Activated T-cell treated with anti-CD3 and anti-CD28 coated beads, Interleukin-2, amount 50 U/mL, for 72 hours (primary cell): ENCODE results near the gene DNAJC5. TPM values are rescaled to one million over a fixed set of nuclear protein-coding genes. Genes with fewer than 3 reads are reported as not detected.
"Not testable (repeated sequence)": the region's sequence is repeated elsewhere in the genome, so short reads cannot be mapped to it uniquely, and the experiment has no call there.

Experiments
- ATAC-seq, 2 donors: fragments of 150-1000 bp; cut with Tn5 transposase; replicated peaks in 1 of 2; 2 replicates each; pipeline ENCODE4 v1.10.0; 2021; ENCODE audit warnings: moderate library complexity in 2 of 2, mild to moderate bottlenecking in 1 of 2
- DNase-seq, 2 donors: peaks; one replicate each; pipeline ENCODE4 v3.0.0; 2021 to 2022; ENCODE audit warnings: mixed read lengths in 1 of 2
- H3K27ac Mint-ChIP-seq: one replicate; pipeline ENCODE4 v1.8.0; 2022; ENCODE audit warnings: mild to moderate bottlenecking, moderate library complexity, mixed read lengths
- H3K27me3 Mint-ChIP-seq: one replicate; pipeline ENCODE4 v1.8.0; 2022; ENCODE audit warnings: low read depth, mixed read lengths
- H3K36me3 Mint-ChIP-seq, 2 donors: one replicate each; pipeline ENCODE4 v1.8.0; 2022; ENCODE audit warnings: mixed read lengths in 2 of 2, mild to moderate bottlenecking in 1 of 2; ENCODE audit not compliant: insufficient read depth in 2 of 2
- H3K4me1 Mint-ChIP-seq: one replicate; pipeline ENCODE4 v1.8.0; 2022; ENCODE audit warnings: low read depth, mixed read lengths
- H3K4me3 Mint-ChIP-seq, 2 donors: one replicate each; pipeline ENCODE4 v1.8.0; 2022; ENCODE audit warnings: mild to moderate bottlenecking in 2 of 2, mixed read lengths in 2 of 2, moderate library complexity in 2 of 2
- H3K9me3 Mint-ChIP-seq, 2 donors: one replicate each; pipeline ENCODE4 v1.8.0; 2022; ENCODE audit warnings: mixed read lengths in 2 of 2
- total RNA-seq, 2 donors: library from RNA; stranded (reverse); gene quantifications; one replicate each; pipeline ENCODE4 v1.2.3, GENCODE V29; 2022

The DNAJC5 gene
- total RNA-seq, 2 donors from 2014 or later = 37.6 to 40.5 TPM

DNA sequence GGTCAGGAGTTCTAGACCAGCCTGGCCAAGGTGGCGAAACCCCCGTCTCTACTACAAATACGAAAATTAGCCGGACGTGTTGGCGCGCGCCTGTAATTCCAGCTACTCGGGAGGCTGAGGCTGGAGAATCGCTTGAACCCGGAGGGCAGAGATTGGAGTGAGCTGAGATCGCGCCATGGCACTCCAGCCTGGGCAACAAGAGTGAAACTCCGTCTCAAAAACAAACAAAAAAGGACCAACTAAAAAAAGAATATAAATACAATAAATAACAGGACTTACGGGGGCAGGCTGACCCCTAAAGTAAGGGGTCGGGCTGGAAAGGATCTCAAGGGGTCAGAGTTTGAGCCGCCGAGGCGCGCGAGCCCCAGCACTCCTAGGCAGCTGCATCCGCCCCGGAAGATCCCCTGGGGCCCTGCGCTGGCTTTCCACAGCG is 30.4 kb upstream of the DNAJC5 start:
- Mint-ChIP-seq H3K27me3 (no peaks in the 10 kb centered on the region), H3K4me1 (peaks cover 40% of the 10 kb centered on the region), H3K4me3 (peak overlapping the region; percentile 84 to 99), H3K9me3 (no peaks in the 10 kb centered on the region), H3K27ac (peak overlapping the region; percentile 64), H3K36me3 (peaks cover 5 to 10% of the 10 kb centered on the region in 2 donors)
- DNase-seq (no peak), ATAC-seq (peak; percentile 0 to 4)

GRCh38 chr20:63864978-63865640 is 29.8 kb upstream of the DNAJC5 start, which contains the start of gene TPD52L2:
Gene TPD52L2 (plus strand): TSS chr20:63865270. CDS start chr20:63865366, 96 bp downstream.
- peak; percentile 97 to 98 for DNase-seq
- peak within 1 kb of the TSS; percentile 84 to 99 for H3K4me3 Mint-ChIP-seq
- peaks cover 5 to 10% of the 10 kb centered on the region in 2 donors for H3K36me3 Mint-ChIP-seq
- H3K27me3 Mint-ChIP-seq = no peaks in the 10 kb centered on the region
- ATAC-seq = peak; percentile 87 to 88
- no peaks in the 10 kb centered on the region for H3K9me3 Mint-ChIP-seq
- peak within 1 kb of the TSS; percentile 85 for H3K27ac Mint-ChIP-seq
- H3K4me1 Mint-ChIP-seq = peaks cover 40% of the 10 kb centered on the region

- not testable (repeated sequence) for ATAC-seq, DNase-seq, H3K27me3 Mint-ChIP-seq, H3K27ac Mint-ChIP-seq, H3K9me3 Mint-ChIP-seq
- Mint-ChIP-seq H3K36me3 (peaks cover 5 to 15% of the 10 kb centered on the region in 2 donors), H3K4me1 (peaks cover 33% of the 10 kb centered on the region), H3K4me3 (peak overlapping the region; percentile 25 to 99)
These were observed 27.9 kb upstream of the DNAJC5 start for GRCh38 chr20:63867042-63867441.

- no peak overlapping the region for H3K4me3 Mint-ChIP-seq
- peak overlapping the region; percentile 56 for H3K27ac Mint-ChIP-seq
- no peak for ATAC-seq
- H3K27me3 Mint-ChIP-seq = no peaks in the 10 kb centered on the region
- no peaks in the 10 kb centered on the region for H3K9me3 Mint-ChIP-seq
- peaks cover 7 to 18% of the 10 kb centered on the region in 2 donors for H3K36me3 Mint-ChIP-seq
- H3K4me1 Mint-ChIP-seq = peaks cover 36% of the 10 kb centered on the region
- no peak for DNase-seq
These were observed 26.7 kb upstream of the DNAJC5 start for GRCh38 chr20:63868264-63868663.

- H3K9me3 Mint-ChIP-seq = no peaks in the 10 kb centered on the region
- peak overlapping the region in 1 of 2 donors; percentile 56 for H3K4me3 Mint-ChIP-seq
- peaks cover 12 to 30% of the 10 kb centered on the region in 2 donors for H3K36me3 Mint-ChIP-seq
- ATAC-seq (peak; percentile 97 to 99), DNase-seq (peak; percentile 56 to 58)
- peaks cover 20% of the 10 kb centered on the region for H3K4me1 Mint-ChIP-seq
- H3K27me3 Mint-ChIP-seq = no peaks in the 10 kb centered on the region
- peak overlapping the region; percentile 85 for H3K27ac Mint-ChIP-seq
These were observed 21.4 kb upstream of the DNAJC5 start for GRCh38 chr20:63873477-63873971.

- not testable (repeated sequence) for H3K9me3 Mint-ChIP-seq, ATAC-seq, DNase-seq, H3K4me3 Mint-ChIP-seq, H3K27me3 Mint-ChIP-seq, H3K27ac Mint-ChIP-seq
- H3K4me1 Mint-ChIP-seq = peaks cover 20% of the 10 kb centered on the region
- H3K36me3 Mint-ChIP-seq = peaks cover 12 to 28% of the 10 kb centered on the region in 2 donors
These were observed 20.7 kb upstream of the DNAJC5 start for GRCh38 chr20:63874241-63874640.

DNA sequence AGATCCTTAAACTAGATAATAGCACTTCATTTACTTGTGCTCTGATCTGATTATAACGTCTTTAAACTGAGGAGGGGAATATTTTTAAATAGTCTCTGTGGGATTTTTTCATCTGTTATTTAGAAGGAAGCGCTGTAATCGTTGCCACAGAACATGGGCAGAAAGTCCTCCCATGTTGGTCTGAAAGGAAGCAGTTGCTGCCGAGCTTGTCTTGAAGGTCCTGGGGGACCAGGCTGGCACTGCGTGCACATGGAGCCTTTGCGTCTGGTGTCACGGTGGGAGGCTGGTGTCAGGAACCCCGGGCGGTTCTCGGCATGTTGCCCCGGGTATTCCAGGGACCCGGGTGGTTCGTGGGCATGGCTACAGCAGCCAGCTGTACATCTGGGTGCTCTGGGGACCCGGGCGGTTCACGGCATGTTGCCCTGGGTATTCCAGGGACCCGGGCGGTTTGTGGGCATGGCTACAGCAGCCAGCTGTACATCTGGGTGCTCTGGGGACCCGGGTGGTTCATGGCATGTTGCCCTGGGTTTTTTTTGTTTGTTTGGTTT is 18.4 kb upstream of the DNAJC5 start:
- no peaks in the 10 kb centered on the region for H3K9me3 Mint-ChIP-seq
- peaks cover 20% of the 10 kb centered on the region for H3K4me1 Mint-ChIP-seq
- DNase-seq = no peak
- peaks cover 12 to 30% of the 10 kb centered on the region in 2 donors for H3K36me3 Mint-ChIP-seq
- no peak overlapping the region for H3K27ac Mint-ChIP-seq
- H3K27me3 Mint-ChIP-seq = no peaks in the 10 kb centered on the region
- no peak for ATAC-seq
- H3K4me3 Mint-ChIP-seq = no peak overlapping the region

DNA sequence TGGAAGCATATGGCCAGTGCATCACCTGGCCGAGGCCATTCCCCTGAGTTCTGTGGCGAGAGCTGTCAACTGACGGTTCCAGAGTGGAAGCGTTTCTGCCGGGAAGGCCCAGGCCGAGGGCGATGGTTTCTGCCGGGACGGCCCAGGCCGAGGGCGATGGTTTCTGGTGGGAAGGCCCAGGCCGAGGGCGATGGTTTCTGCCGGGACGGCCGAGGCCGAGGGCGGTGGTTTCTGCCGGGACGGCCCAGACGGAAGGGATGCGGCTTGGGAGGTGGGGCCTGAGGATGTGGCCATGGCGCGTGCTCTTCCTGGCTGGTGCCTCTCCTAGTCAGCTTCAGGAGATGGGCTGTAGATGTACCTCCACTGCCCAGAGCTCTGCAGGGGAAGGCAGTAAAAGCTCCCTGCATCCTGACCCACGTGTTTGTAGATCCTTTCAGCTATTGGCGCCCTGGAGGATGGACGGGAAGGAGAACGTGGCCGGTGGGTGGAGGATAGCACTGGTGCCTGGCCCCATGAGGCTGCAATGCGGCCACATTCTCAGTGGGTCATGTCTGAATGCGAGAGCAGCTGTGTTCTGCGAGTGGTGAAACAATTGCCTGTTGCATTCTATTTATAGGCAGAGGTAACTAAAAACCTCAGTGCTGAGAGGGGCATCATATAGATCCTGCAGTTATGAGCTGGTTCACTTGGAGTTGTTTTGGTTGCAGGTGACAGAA is 17.0 kb upstream of the DNAJC5 start:
- Mint-ChIP-seq H3K4me3 (no peak overlapping the region), H3K9me3 (no peaks in the 10 kb centered on the region), H3K4me1 (peaks cover 17% of the 10 kb centered on the region), H3K27ac (peak overlapping the region; percentile 54), H3K27me3 (no peaks in the 10 kb centered on the region), H3K36me3 (peaks cover 13 to 23% of the 10 kb centered on the region in 2 donors)
- DNase-seq (no peak), ATAC-seq (no peak)

- peaks cover 8 to 18% of the 10 kb centered on the region in 2 donors for H3K36me3 Mint-ChIP-seq
- no peaks in the 10 kb centered on the region for H3K9me3 Mint-ChIP-seq
- ATAC-seq (no peak), DNase-seq (no peak)
- no peak overlapping the region for H3K4me3 Mint-ChIP-seq
- H3K4me1 Mint-ChIP-seq = peaks cover 6% of the 10 kb centered on the region
- H3K27ac Mint-ChIP-seq = no peak overlapping the region
- no peaks in the 10 kb centered on the region for H3K27me3 Mint-ChIP-seq
These were observed 15.8 kb upstream of the DNAJC5 start for GRCh38 chr20:63878899-63879663.

GRCh38 chr20:63880901-63881300 is 14.0 kb upstream of the DNAJC5 start:
- not testable (repeated sequence) for H3K27me3 Mint-ChIP-seq, ATAC-seq, H3K9me3 Mint-ChIP-seq, H3K4me3 Mint-ChIP-seq, DNase-seq, H3K27ac Mint-ChIP-seq
- peaks cover 15% of the 10 kb centered on the region for H3K4me1 Mint-ChIP-seq
- H3K36me3 Mint-ChIP-seq = peaks cover 7 to 13% of the 10 kb centered on the region in 2 donors

GRCh38 chr20:63881451-63882226 is 13.3 kb upstream of the DNAJC5 start:
- no peak overlapping the region for H3K27ac Mint-ChIP-seq
- H3K9me3 Mint-ChIP-seq = no peaks in the 10 kb centered on the region
- peaks cover 5 to 10% of the 10 kb centered on the region in 2 donors for H3K36me3 Mint-ChIP-seq
- no peak for DNase-seq
- H3K4me3 Mint-ChIP-seq = no peak overlapping the region
- H3K27me3 Mint-ChIP-seq = no peaks in the 10 kb centered on the region
- no peak for ATAC-seq
- peaks cover 10% of the 10 kb centered on the region for H3K4me1 Mint-ChIP-seq
